Stimulated activated CD8-positive, alpha-beta memory T cell treated with anti-CD3 and anti-CD28 coated beads, Interleukin-15, amount 100 ng/mL, for 4 hours (primary cell): Measurements from ENCODE around the gene UBA1.

Experiments used
- DNase-seq, 2 donors: peaks; one replicate each; pipeline ENCODE4 v3.0.0-alpha.2; 2020; ENCODE audit warnings: low read depth in 2 of 2

The UBA1 gene

GRCh38 chrX:47187106-47187677 lies 6.4 kb upstream of the UBA1 start:
- DNase-seq, result no peak

GRCh38 chrX:47189906-47190305 lies 3.7 kb upstream of the UBA1 start:
- no peak for DNase-seq

GRCh38 chrX:47190445-47191269 lies 3.0 kb upstream of the UBA1 start:
- DNase-seq, result peak; percentile 63 to 68

GRCh38 chrX:47191331-47191730 lies 2.3 kb upstream of the UBA1 start:
- peak; percentile 18 to 38 for DNase-seq

- DNase-seq, result no peak
Measured at GRCh38 chrX:47191806-47192401, 1.7 kb upstream of the UBA1 start.

GRCh38 chrX:47194194-47194787 lies 662 bp downstream of the UBA1 start:
- no peak for DNase-seq

- DNase-seq, result no peak
Measured at GRCh38 chrX:47196098-47196497, 2.5 kb downstream of the UBA1 start.

GRCh38 chrX:47197526-47197925 lies 3.9 kb downstream of the UBA1 start:
- no peak for DNase-seq

- no peak for DNase-seq
Measured at GRCh38 chrX:47198026-47198686, 4.5 kb downstream of the UBA1 start.

- DNase-seq, result no peak
Measured at GRCh38 chrX:47198687-47199080, 5.1 kb downstream of the UBA1 start.

- DNase-seq, result no peak
Measured at GRCh38 chrX:47199286-47199685, 5.7 kb downstream of the UBA1 start.

- DNase-seq, result no peak
Measured at GRCh38 chrX:47200385-47201150, 6.9 kb downstream of the UBA1 start.

- no peak for DNase-seq
Measured at GRCh38 chrX:47201345-47201944, 7.8 kb downstream of the UBA1 start.

GRCh38 chrX:47202316-47202715 lies 8.7 kb downstream of the UBA1 start:
- DNase-seq, result no peak

- DNase-seq, result no peak
Measured at GRCh38 chrX:47202877-47203276, 9.2 kb downstream of the UBA1 start.

- no peak for DNase-seq
Measured at GRCh38 chrX:47204970-47205369, 11.3 kb downstream of the UBA1 start.

GRCh38 chrX:47206316-47206715 lies 12.7 kb downstream of the UBA1 start:
- no peak for DNase-seq

- no peak for DNase-seq
Measured at GRCh38 chrX:47208108-47208507, 14.5 kb downstream of the UBA1 start.

GRCh38 chrX:47209508-47210238 lies 16.0 kb downstream of the UBA1 start:
- no peak for DNase-seq
